ENCODE data around the gene HLA-DQA1.

HLA-DQA1 gene

GRCh38 chr6:32659856-32660595 lies 22.8 kb downstream of the HLA-DQA1 start:
- no peak for DNase-seq (ENCODE audit: low read depth)
- TF ChIP-seq CTCF (IDR thresholded peaks at IDR 0.05; ENCODE audit: insufficient read depth, low read depth, low read length, missing control alignments), result no peak
- no peak overlapping the region for H3K4me3 ChIP-seq (ENCODE audit: low read length)

- TF ChIP-seq CTCF (IDR thresholded peaks at IDR 0.05; ENCODE audit: insufficient read depth, low read depth, low read length, missing control alignments), result no peak
- no peak for DNase-seq (ENCODE audit: low read depth)
- no peak overlapping the region for H3K4me3 ChIP-seq (ENCODE audit: low read length)
Measured at GRCh38 chr6:32662099-32662498, 24.9 kb downstream of the HLA-DQA1 start.

GRCh38 chr6:32662836-32663235 lies 25.6 kb downstream of the HLA-DQA1 start:
- DNase-seq (ENCODE audit: low read depth), result no peak
- no peak for TF ChIP-seq CTCF (IDR thresholded peaks at IDR 0.05; ENCODE audit: insufficient read depth, low read depth, low read length, missing control alignments)
- H3K4me3 ChIP-seq (ENCODE audit: low read length), result no peak overlapping the region

GRCh38 chr6:32664354-32664753 lies 27.1 kb downstream of the HLA-DQA1 start:
- no peak for DNase-seq (ENCODE audit: low read depth)
- H3K4me3 ChIP-seq (ENCODE audit: low read length), result no peak overlapping the region
- no peak for TF ChIP-seq CTCF (IDR thresholded peaks at IDR 0.05; ENCODE audit: insufficient read depth, low read depth, low read length, missing control alignments)

- H3K4me3 ChIP-seq (ENCODE audit: low read length), result no peak overlapping the region
- no peak for TF ChIP-seq CTCF (IDR thresholded peaks at IDR 0.05; ENCODE audit: insufficient read depth, low read depth, low read length, missing control alignments)
- peak; percentile 14 for DNase-seq (ENCODE audit: low read depth)
Measured at GRCh38 chr6:32664827-32665362, 27.7 kb downstream of the HLA-DQA1 start.

- H3K4me3 ChIP-seq (ENCODE audit: low read length), result no peak overlapping the region
- no peak for DNase-seq (ENCODE audit: low read depth)
- TF ChIP-seq CTCF (IDR thresholded peaks at IDR 0.05; ENCODE audit: insufficient read depth, low read depth, low read length, missing control alignments), result no peak
Measured at GRCh38 chr6:32665661-32666060, 28.5 kb downstream of the HLA-DQA1 start.

Data from epithelial cell of esophagus (primary cell).